GM19455 (cell line): ENCODE results near the gene SNAPIN.

Experiments used
- ATAC-seq: cut with Tn5 transposase; IDR thresholded peaks from one replicate; pipeline ENCODE4 v1.9.1; 2021; ENCODE audit not compliant: unreplicated experiment

The SNAPIN gene

GRCh38 chr1:153658400-153659174, at the start of gene SNAPIN:
TSS of gene SNAPIN (plus strand) at chr1:153658703. CDS start at chr1:153658744, 41 bp downstream.
- peak; percentile 93 for ATAC-seq

- no peak for ATAC-seq
Observed at GRCh38 chr1:153608742-153609584, 49.5 kb upstream of the SNAPIN start.

GRCh38 chr1:153609585-153609907, 49.0 kb upstream of the SNAPIN start:
- ATAC-seq = no peak

- ATAC-seq = no peak
Observed at GRCh38 chr1:153610334-153610733, 48.2 kb upstream of the SNAPIN start.

- ATAC-seq = no peak
Observed at GRCh38 chr1:153610811-153611301, 47.6 kb upstream of the SNAPIN start.

- no peak for ATAC-seq
Observed at GRCh38 chr1:153611356-153611755, 47.1 kb upstream of the SNAPIN start.

GRCh38 chr1:153612111-153612754, 46.3 kb upstream of the SNAPIN start:
- no peak for ATAC-seq

GRCh38 chr1:153612755-153613331, 45.7 kb upstream of the SNAPIN start, which contains the start of gene S100A16:
TSS of gene S100A16 (minus strand) at chr1:153613137. CDS start at chr1:153608151, 4,986 bp downstream.
- no peak for ATAC-seq

- no peak for ATAC-seq
Observed at GRCh38 chr1:153613406-153613805, 45.1 kb upstream of the SNAPIN start.

- no peak for ATAC-seq
Observed at GRCh38 chr1:153614189-153614900, 44.2 kb upstream of the SNAPIN start.

- ATAC-seq = no peak
Observed at GRCh38 chr1:153614906-153615305, 43.6 kb upstream of the SNAPIN start.

GRCh38 chr1:153615406-153615805, 43.1 kb upstream of the SNAPIN start:
- ATAC-seq = no peak

GRCh38 chr1:153616144-153616916, 42.2 kb upstream of the SNAPIN start, which contains the start of gene S100A14:
TSS of gene S100A14 (minus strand) at chr1:153616325. CDS start at chr1:153615858, 467 bp downstream.
- no peak for ATAC-seq

- ATAC-seq = no peak
Observed at GRCh38 chr1:153616917-153617311, 41.6 kb upstream of the SNAPIN start.

GRCh38 chr1:153617663-153618062, 40.8 kb upstream of the SNAPIN start:
- no peak for ATAC-seq

- ATAC-seq = no peak
Observed at GRCh38 chr1:153619171-153619570, 39.3 kb upstream of the SNAPIN start.

- no peak for ATAC-seq
Observed at GRCh38 chr1:153623101-153623500, 35.4 kb upstream of the SNAPIN start.

- no peak for ATAC-seq
Observed at GRCh38 chr1:153624965-153625611, 33.4 kb upstream of the SNAPIN start.

GRCh38 chr1:153626477-153626903, 32.0 kb upstream of the SNAPIN start:
- no peak for ATAC-seq
